ENCODE measurements around the gene CDH6. TPM values are rescaled to one million over a fixed set of nuclear protein-coding genes. Genes with fewer than 3 reads are reported as not detected.

CDH6 gene
- total and polyA plus RNA-seq, 2 donors (not counting 3 experiments of a cell fraction or from before 2014, with no cell fraction given): 0.06 TPM; not detected in 1

DNA sequence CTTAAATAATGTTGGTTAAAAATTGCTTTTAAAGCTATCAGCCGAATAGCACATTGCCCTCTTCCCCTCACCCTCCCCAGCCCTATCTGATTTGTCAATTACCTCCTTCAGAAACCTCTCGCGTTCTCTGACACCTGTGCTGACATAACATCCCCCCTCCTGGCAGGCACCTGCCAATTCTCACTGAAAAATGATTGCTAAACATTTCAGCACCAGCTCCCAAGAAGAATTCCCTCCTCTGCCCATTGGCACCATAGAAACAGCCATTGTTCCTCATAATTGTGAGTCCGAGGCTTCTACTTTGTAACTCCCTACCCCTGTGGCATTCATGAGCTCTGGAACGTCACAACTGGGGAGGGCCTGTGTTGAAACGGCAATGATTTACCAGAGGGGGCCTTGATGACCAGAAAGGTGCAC lies 20.2 kb downstream of the CDH6 start:
- Histone ChIP-seq H3K27me3 (ENCODE audit: control insufficient read depth in 2 of 2, insufficient read depth in 2 of 2, low read length in 2 of 2) (no peaks in the 10 kb centered on the region), H3K9me1 (replicated peaks; ENCODE audit: control insufficient read depth, extremely low read depth, insufficient read depth, low read length) (no peaks in the 10 kb centered on the region), H3K4me1 (ENCODE audit: control insufficient read depth, extremely low read depth, insufficient read depth, low read length) (no peaks in the 10 kb centered on the region), H3K4me2 (ENCODE audit: insufficient read depth, low read length) (no peak overlapping the region), H3K4me3 (replicated peaks in 1 of 3; ENCODE audit: insufficient read depth in 1 of 3, low read depth in 1 of 3, low read length in 3 of 3) (no peak overlapping the region), H2AFZ (ENCODE audit: low read depth, low read length) (no peak overlapping the region), H4K20me1 (replicated peaks; ENCODE audit: control insufficient read depth, extremely low read depth, insufficient read depth, low read length) (no peaks in the 10 kb centered on the region), H3K79me2 (ENCODE audit: control insufficient read depth, insufficient read depth, low read length) (no peaks in the 10 kb centered on the region), H3K9me3 (replicated peaks; ENCODE audit: control insufficient read depth, insufficient read depth, low read length) (no peaks in the 10 kb centered on the region), H3K9ac (replicated peaks; ENCODE audit: extremely low read depth, insufficient read depth, low read length) (no peak overlapping the region), H3K36me3 (ENCODE audit: control insufficient read depth in 2 of 2, extremely low read depth in 1 of 2, insufficient read depth in 2 of 2, low read length in 2 of 2) (no peaks in the 10 kb centered on the region), H3K27ac (ENCODE audit: insufficient read depth, low read depth, low read length) (no peak overlapping the region)
- CTCF ChIA-PET: no interaction called here
- BruUV-seq (replicated peaks): no TSS peak
- DNase-seq (ENCODE audit: low read depth, low spot score): no peak
- TF ChIP-seq, protein P1, sequence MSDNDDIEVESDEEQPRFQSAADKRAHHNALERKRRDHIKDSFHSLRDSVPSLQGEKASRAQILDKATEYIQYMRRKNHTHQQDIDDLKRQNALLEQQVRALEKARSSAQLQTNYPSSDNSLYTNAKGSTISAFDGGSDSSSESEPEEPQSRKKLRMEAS (IDR thresholded peaks at IDR 0.05; ENCODE audit: insufficient read depth, insufficient read length): no peak
- TF ChIP-seq, protein P2, sequence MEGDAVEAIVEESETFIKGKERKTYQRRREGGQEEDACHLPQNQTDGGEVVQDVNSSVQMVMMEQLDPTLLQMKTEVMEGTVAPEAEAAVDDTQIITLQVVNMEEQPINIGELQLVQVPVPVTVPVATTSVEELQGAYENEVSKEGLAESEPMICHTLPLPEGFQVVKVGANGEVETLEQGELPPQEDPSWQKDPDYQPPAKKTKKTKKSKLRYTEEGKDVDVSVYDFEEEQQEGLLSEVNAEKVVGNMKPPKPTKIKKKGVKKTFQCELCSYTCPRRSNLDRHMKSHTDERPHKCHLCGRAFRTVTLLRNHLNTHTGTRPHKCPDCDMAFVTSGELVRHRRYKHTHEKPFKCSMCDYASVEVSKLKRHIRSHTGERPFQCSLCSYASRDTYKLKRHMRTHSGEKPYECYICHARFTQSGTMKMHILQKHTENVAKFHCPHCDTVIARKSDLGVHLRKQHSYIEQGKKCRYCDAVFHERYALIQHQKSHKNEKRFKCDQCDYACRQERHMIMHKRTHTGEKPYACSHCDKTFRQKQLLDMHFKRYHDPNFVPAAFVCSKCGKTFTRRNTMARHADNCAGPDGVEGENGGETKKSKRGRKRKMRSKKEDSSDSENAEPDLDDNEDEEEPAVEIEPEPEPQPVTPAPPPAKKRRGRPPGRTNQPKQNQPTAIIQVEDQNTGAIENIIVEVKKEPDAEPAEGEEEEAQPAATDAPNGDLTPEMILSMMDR (IDR thresholded peaks at IDR 0.05; ENCODE audit: extremely low read depth in 1 of 2, insufficient read depth in 1 of 2, low read depth in 1 of 2, low read length in 2 of 2): no peak
- TF ChIP-seq POLR2A (IDR thresholded peaks at IDR 0.05; ENCODE audit: low read depth, low read length): no peak
- intact Hi-C loops (cut with micrococcal nuclease) (no loop called here), dilution Hi-C loops (cut with MboI; ENCODE audit: extremely low pct_ligation_motif_present, low sequenced_read_pairs) (no loop called here)
- FAIRE-seq: no peak
- POLR2A ChIA-PET: no interaction called here

DNA sequence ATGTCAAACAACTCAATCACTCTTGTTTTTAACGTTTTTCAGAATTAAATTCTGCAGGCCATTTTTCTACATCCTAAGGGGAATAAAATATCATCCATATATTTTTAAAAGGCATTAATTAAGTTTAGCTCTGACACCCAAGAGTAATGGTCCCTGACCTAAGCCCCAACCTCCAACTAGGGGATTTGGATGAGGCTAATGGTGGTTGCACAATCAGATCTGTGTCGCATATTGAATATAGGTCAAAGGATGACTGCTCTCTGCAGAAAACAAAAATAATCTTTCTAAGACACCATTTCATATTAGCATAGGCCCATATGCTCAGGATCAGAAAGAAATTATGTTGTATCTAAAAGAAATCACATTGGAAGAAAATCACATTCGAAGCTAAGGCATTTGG lies 20.7 kb downstream of the CDH6 start:
- H3K79me2 ChIP-seq (ENCODE audit: control insufficient read depth, insufficient read depth, low read length): no peaks in the 10 kb centered on the region
- ChIA-PET POLR2A (no interaction called here), CTCF (no interaction called here)
- no peak overlapping the region for H3K4me2 ChIP-seq (ENCODE audit: insufficient read depth, low read length)
- no peak overlapping the region for H3K4me3 ChIP-seq (replicated peaks in 1 of 3; ENCODE audit: insufficient read depth in 1 of 3, low read depth in 1 of 3, low read length in 3 of 3)
- no peaks in the 10 kb centered on the region for H3K27me3 ChIP-seq (ENCODE audit: control insufficient read depth in 2 of 2, insufficient read depth in 2 of 2, low read length in 2 of 2)
- H3K27ac ChIP-seq (ENCODE audit: insufficient read depth, low read depth, low read length): no peak overlapping the region
- H4K20me1 ChIP-seq (replicated peaks; ENCODE audit: control insufficient read depth, extremely low read depth, insufficient read depth, low read length): no peaks in the 10 kb centered on the region
- no peak overlapping the region for H2AFZ ChIP-seq (ENCODE audit: low read depth, low read length)
- no peaks in the 10 kb centered on the region for H3K4me1 ChIP-seq (ENCODE audit: control insufficient read depth, extremely low read depth, insufficient read depth, low read length)
- TF ChIP-seq, protein P2 (IDR thresholded peaks at IDR 0.05; ENCODE audit: extremely low read depth in 1 of 2, insufficient read depth in 1 of 2, low read depth in 1 of 2, low read length in 2 of 2): no peak
- TF ChIP-seq EZH2 (IDR thresholded peaks at IDR 0.05; ENCODE audit: borderline replicate concordance, low read depth, low read length, severe bottlenecking) (no peak), MYC (IDR thresholded peaks at IDR 0.05; ENCODE audit: low read depth, low read length) (no peak), POLR2A (IDR thresholded peaks at IDR 0.05; ENCODE audit: low read depth, low read length) (no peak), GATA2 (IDR thresholded peaks at IDR 0.05; ENCODE audit: insufficient read depth, insufficient read length, low read depth, low read length) (no peak), FOS (IDR thresholded peaks at IDR 0.05; ENCODE audit: borderline replicate concordance, insufficient read depth, low read length) (no peak), JUN (IDR thresholded peaks at IDR 0.05; ENCODE audit: borderline replicate concordance, insufficient read depth, insufficient read length, low read depth) (no peak), POLR2AphosphoS5 (IDR thresholded peaks at IDR 0.05; ENCODE audit: insufficient read depth, low read depth, low read length) (no peak)
- TF ChIP-seq, protein P1 (IDR thresholded peaks at IDR 0.05; ENCODE audit: insufficient read depth, insufficient read length): no peak
- no peaks in the 10 kb centered on the region for H3K9me3 ChIP-seq (replicated peaks; ENCODE audit: control insufficient read depth, insufficient read depth, low read length)
- DNase-seq (ENCODE audit: low read depth, low spot score) (no peak), FAIRE-seq (no peak)
- intact Hi-C loops (cut with micrococcal nuclease) (no loop called here), dilution Hi-C loops (cut with MboI; ENCODE audit: extremely low pct_ligation_motif_present, low sequenced_read_pairs) (no loop called here)
- no peak overlapping the region for H3K9ac ChIP-seq (replicated peaks; ENCODE audit: extremely low read depth, insufficient read depth, low read length)
- H3K36me3 ChIP-seq (ENCODE audit: control insufficient read depth in 2 of 2, extremely low read depth in 1 of 2, insufficient read depth in 2 of 2, low read length in 2 of 2): no peaks in the 10 kb centered on the region
- H3K9me1 ChIP-seq (replicated peaks; ENCODE audit: control insufficient read depth, extremely low read depth, insufficient read depth, low read length): no peaks in the 10 kb centered on the region
- no TSS peak for BruUV-seq (replicated peaks)
